ENCODE measurements around the gene TRIM69.

The TRIM69 gene

DNA sequence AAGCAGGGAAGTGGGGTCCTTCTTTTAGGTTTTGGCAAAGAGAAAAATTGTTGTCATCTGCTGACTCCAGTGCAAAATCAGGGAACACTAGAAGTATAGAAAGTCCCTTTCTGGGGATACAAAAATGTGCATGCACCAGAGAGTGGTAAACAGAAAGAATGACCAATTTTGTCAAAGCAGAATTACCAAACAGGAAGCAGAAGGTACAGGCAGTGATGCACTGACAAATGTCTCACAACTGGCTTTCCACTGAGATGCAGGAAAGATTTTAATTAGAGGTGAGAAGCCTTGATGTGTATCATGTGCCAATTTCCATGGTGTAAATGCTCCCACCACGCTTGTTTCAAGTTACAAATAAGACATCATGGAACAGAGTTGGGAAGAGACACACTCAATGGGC is 66.0 kb downstream of the TRIM69 start:
- Mint-ChIP-seq H3K4me3 (no peak overlapping the region), H3K36me3 (ENCODE audit: insufficient read depth) (no peaks in the 10 kb centered on the region), H3K27ac (ENCODE audit: low read depth) (no peak overlapping the region), H3K9me3 (no peaks in the 10 kb centered on the region), H3K27me3 (no peaks in the 10 kb centered on the region), H3K4me1 (no peaks in the 10 kb centered on the region)
- DNase-seq (ENCODE audit: low spot score in 2 of 2) (no peak), ATAC-seq (replicated peaks; ENCODE audit: extremely low read depth, poor library complexity, severe bottlenecking) (no peak)

DNA sequence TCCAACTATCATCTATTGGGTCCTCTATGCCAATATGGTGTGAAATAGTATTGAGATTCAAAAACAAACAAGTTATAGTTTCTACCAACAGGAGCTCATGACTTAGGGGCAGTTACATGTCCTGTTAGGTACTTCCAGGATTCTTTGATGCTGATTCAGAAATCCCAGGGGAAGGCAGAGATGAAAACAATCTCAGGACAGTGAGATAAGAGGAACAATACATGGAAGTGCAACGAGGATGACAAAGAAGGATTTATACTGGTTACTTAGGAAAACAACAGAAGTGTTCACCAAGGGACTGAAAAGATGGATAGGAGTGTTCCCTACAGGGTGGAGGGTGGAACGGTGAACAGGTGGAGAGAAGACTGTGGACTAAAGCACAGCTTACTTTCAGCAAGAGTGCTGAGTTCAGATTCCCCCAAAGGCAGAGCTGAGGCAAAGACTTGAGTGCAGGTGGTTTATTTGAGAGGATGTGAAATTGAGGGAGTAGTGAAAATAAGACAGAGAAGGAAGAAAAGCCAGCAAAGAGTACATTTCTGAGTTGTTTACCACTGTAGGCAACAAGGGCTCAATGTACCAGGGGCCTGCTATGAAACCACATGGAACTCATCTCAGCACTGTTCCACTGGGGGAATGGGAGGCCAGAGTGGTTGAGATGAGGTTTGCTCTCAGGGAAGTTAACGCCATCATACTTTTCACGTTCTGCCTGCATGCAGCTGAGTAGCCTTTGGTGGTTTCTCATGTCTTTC is 68.1 kb downstream of the TRIM69 start:
- no peaks in the 10 kb centered on the region for H3K4me1 Mint-ChIP-seq
- no peaks in the 10 kb centered on the region for H3K36me3 Mint-ChIP-seq (ENCODE audit: insufficient read depth)
- H3K9me3 Mint-ChIP-seq: no peaks in the 10 kb centered on the region
- H3K27ac Mint-ChIP-seq (ENCODE audit: low read depth): no peak overlapping the region
- DNase-seq (ENCODE audit: low spot score in 2 of 2) (no peak), ATAC-seq (replicated peaks; ENCODE audit: extremely low read depth, poor library complexity, severe bottlenecking) (no peak)
- no peak overlapping the region for H3K4me3 Mint-ChIP-seq
- H3K27me3 Mint-ChIP-seq: no peaks in the 10 kb centered on the region

DNA sequence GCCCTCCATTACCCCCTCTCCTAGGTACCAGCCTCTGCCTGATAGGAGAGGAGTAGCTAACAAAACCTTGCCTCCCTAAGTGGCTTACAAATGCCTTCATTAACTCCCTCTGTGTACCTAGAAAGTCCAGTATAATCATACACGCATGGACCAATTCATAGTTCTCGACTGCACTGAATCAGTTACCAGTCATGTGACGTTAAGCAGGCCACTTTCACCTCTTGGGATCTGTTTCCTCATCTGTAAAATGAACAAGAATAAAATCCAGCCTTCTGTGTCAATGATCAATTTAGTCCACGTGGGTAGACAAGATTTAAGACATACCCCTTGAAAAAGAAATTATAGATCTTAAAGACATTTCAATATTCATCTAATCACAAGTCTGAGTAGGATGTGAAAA is 72.2 kb downstream of the TRIM69 start:
- Mint-ChIP-seq H3K4me3 (no peak overlapping the region), H3K9me3 (no peaks in the 10 kb centered on the region), H3K4me1 (peaks cover 4% of the 10 kb centered on the region), H3K27ac (ENCODE audit: low read depth) (no peak overlapping the region), H3K27me3 (no peaks in the 10 kb centered on the region), H3K36me3 (ENCODE audit: insufficient read depth) (no peaks in the 10 kb centered on the region)
- DNase-seq (ENCODE audit: low spot score in 2 of 2): no peak
- ATAC-seq (replicated peaks; ENCODE audit: extremely low read depth, poor library complexity, severe bottlenecking): no peak

DNA sequence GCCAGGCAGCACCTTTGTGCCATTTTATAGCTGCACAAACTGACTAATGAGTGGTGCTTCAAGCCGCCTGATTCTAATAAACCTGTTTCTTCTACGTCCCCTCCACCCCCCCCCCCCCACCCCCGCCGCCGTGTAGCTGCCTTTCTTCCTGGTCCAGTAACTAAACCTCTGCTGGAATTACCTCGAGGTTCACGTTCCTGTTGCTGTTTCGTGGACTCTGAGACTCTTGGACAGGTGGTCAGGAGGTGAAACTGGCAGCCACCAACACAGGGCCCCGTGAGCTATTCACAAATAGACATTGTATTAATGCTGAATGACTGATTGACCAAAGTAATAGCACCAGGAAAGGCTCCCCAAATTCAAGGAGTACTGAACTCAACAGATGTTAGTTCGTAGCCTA is 73.9 kb downstream of the TRIM69 start:
- peaks cover 6% of the 10 kb centered on the region for H3K4me1 Mint-ChIP-seq
- ATAC-seq (replicated peaks; ENCODE audit: extremely low read depth, poor library complexity, severe bottlenecking) (no peak), DNase-seq (ENCODE audit: low spot score in 2 of 2) (no peak)
- H3K4me3 Mint-ChIP-seq: no peak overlapping the region
- H3K9me3 Mint-ChIP-seq: no peaks in the 10 kb centered on the region
- H3K36me3 Mint-ChIP-seq (ENCODE audit: insufficient read depth): no peaks in the 10 kb centered on the region
- H3K27ac Mint-ChIP-seq (ENCODE audit: low read depth): no peak overlapping the region
- peaks cover under 1% of the 10 kb centered on the region for H3K27me3 Mint-ChIP-seq

DNA sequence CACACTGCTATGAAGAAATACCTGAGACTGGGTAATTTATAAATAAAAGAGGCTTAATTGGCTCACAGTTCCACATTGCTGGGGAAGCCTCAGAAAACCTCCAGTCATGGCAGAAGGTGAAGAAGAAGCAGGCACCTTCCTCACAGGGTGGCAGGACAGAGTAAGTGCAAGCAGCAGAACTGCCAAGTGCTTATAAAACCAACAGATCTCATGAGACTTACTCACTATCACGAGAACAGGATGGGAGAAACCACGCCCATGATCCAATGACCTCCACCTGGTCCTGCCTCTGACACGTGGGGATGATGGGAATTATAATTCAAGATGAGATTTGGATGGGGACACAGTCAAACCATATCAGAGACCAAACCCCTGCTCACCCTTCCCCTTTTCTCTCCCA is 75.0 kb downstream of the TRIM69 start:
- ATAC-seq (replicated peaks; ENCODE audit: extremely low read depth, poor library complexity, severe bottlenecking): no peak
- Mint-ChIP-seq H3K27me3 (peaks cover 9% of the 10 kb centered on the region), H3K9me3 (no peaks in the 10 kb centered on the region), H3K4me3 (no peak overlapping the region), H3K27ac (ENCODE audit: low read depth) (no peak overlapping the region), H3K36me3 (ENCODE audit: insufficient read depth) (no peaks in the 10 kb centered on the region), H3K4me1 (peaks cover 6% of the 10 kb centered on the region)
- DNase-seq (ENCODE audit: low spot score in 2 of 2): no peak

DNA sequence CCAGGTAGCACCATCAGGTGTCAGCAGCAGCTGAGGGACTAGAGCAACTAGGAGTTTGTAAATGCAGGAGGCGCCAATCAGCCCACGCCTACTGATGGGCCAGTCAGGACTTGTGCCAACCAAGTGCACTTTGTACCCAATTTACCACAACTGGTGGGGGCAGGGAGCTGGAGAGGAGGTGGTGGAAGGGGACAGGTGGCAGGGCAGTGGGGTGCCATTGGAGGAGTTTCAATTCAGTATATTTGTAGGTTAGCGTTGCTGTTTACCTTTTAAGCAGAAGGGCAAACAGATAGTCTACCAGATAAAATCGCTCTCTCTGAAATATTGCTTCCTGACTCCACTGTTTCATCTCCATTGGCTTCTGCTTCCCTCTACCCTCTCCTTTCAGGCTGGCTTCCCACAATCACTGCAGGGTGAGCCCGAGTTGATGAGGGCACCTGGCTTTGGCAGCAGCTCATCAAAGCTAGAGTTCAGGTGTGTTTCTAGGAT is 75.7 kb downstream of the TRIM69 start:
- Mint-ChIP-seq H3K27ac (ENCODE audit: low read depth) (no peak overlapping the region), H3K4me3 (no peak overlapping the region), H3K27me3 (peaks cover 9% of the 10 kb centered on the region), H3K4me1 (peaks cover 6% of the 10 kb centered on the region), H3K36me3 (ENCODE audit: insufficient read depth) (no peaks in the 10 kb centered on the region), H3K9me3 (no peaks in the 10 kb centered on the region)
- ATAC-seq (replicated peaks; ENCODE audit: extremely low read depth, poor library complexity, severe bottlenecking) (no peak), DNase-seq (ENCODE audit: low spot score in 2 of 2) (no peak)

DNA sequence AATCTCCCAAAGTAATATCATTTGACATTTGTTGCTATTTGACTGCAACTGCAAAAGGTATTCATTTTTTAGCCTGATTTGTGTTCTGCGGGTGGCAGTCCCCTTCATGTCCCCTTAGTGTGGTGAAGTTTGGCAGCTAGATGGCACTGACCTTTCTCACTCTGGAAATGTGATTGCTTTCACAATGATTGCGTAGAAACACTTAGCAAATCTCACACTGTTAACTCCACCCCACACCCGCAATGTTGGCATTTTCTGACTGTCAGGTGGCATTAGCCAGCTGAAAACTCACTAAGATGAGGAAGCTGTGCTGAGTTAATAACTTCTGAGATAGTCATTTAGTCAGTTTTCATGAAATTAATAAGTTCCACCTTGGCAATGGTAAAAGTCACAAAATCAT is 76.9 kb downstream of the TRIM69 start:
- DNase-seq (ENCODE audit: low spot score in 2 of 2) (no peak), ATAC-seq (replicated peaks; ENCODE audit: extremely low read depth, poor library complexity, severe bottlenecking) (no peak)
- Mint-ChIP-seq H3K27ac (ENCODE audit: low read depth) (no peak overlapping the region), H3K27me3 (peaks cover 9% of the 10 kb centered on the region), H3K4me1 (peaks cover 6% of the 10 kb centered on the region), H3K36me3 (ENCODE audit: insufficient read depth) (no peaks in the 10 kb centered on the region), H3K9me3 (no peaks in the 10 kb centered on the region), H3K4me3 (no peak overlapping the region)

Data from central memory CD8-positive, alpha-beta T cell (primary cell).